Sigmoid colon (tissue), 7 donors: ENCODE data around the gene DSCAML1. TPM values are rescaled to one million over a fixed set of nuclear protein-coding genes. Genes with fewer than 3 reads are reported as not detected.

Experiments
- DNase-seq: peaks from one replicate; pipeline ENCODE4 v3.0.0-alpha.2; 2019
- H3K27ac ChIP-seq, 4 donors: fragments of 200-600 bp; sonication (generic); one replicate each; pipeline ENCODE4 v1.5.1; 2016 to 2019; ENCODE audit warnings: mild to moderate bottlenecking in 1 of 4
- H3K27me3 ChIP-seq, 3 donors: fragments of 200-600 bp; sonication (generic); one replicate each; pipeline ENCODE4 v1.5.1; 2019; ENCODE audit warnings: mild to moderate bottlenecking in 1 of 3
- H3K36me3 ChIP-seq, 4 donors: fragments of 200-600 bp; sonication (generic); one replicate each; pipeline ENCODE4 v1.5.1; 2016 to 2019
- H3K4me1 ChIP-seq, 4 donors: fragments of 200-600 bp; sonication (generic); one replicate each; pipeline ENCODE4 v1.5.1; 2017 to 2019
- H3K4me3 ChIP-seq, 4 donors: fragments of 200-600 bp; sonication (generic); one replicate each; pipeline ENCODE4 v1.5.1; 2017 to 2019; ENCODE audit warnings: mild to moderate bottlenecking in 2 of 4, moderate library complexity in 1 of 4
- H3K9me3 ChIP-seq, 4 donors: fragments of 200-600 bp in 3 of 4; sonication (generic) in 3 of 4; one replicate each; pipeline versions ENCODE4 v1.5.1 to v1.6.1; 2013 to 2019
- CTCF ChIP-seq, 4 experiments: fragments of 450-650 bp in 3 of 4; fragments of 200-600 bp in 1 of 4; IDR thresholded peaks; one replicate each; pipeline ENCODE4 v1.5.1; 2016 to 2019; ENCODE audit warnings: antibody characterized with exemption in 4 of 4, mild to moderate bottlenecking in 3 of 4, moderate library complexity in 2 of 4
- EP300 ChIP-seq, 4 donors: sonication (generic); formaldehyde crosslinking; IDR thresholded peaks; one replicate each; pipeline ENCODE4 v1.6.1; 2017; ENCODE audit warnings: antibody characterized with exemption in 4 of 4
- POLR2A ChIP-seq, 2 donors: fragments of 450-650 bp; IDR thresholded peaks; one replicate each; pipeline ENCODE4 v1.6.1; 2016; ENCODE audit warnings: antibody characterized with exemption in 2 of 2, mild to moderate bottlenecking in 2 of 2, moderate library complexity in 2 of 2
- POLR2AphosphoS5 ChIP-seq, 4 donors: sonication (generic); formaldehyde crosslinking; IDR thresholded peaks; one replicate each; pipeline ENCODE4 v1.6.1; 2017; ENCODE audit warnings: antibody characterized with exemption in 4 of 4
- WGBS, 2 donors: extraction: QIAGEN DNeasy Blood & Tissue Kit; methylation state at CpG; one replicate each; pipeline ENCODE4 v1.1.7; 2013; 5-methylcytosine and 5-hydroxymethylcytosine counted together
- intact Hi-C: fragments of 100-400 bp; cut with DNase I; formaldehyde crosslinking; loops from one replicate; pipeline ENCODE4 v1.15.1; 2023
- polyA plus RNA-seq, 3 donors: library from polyadenylated mRNA; stranded (reverse); fragments of 200-250 nt; gene quantifications; one replicate each; pipeline ENCODE4 v1.2.3, GENCODE V29; 2013
- total RNA-seq, 4 donors: library from RNA; depleted of rRNA; stranded (reverse); fragments of >200 nt; gene quantifications; one replicate each; pipeline ENCODE4 v1.1.0, GENCODE V29; 2016
- donor health status: healthy with polysubstance abuse.
- donor health status: Bipolar disorder and iron deficiency.
- donor health status: healthy.

The DSCAML1 gene
- total and polyA plus RNA-seq, 7 donors = under 0.01 to 7.5 (median 1.2) TPM

DNA sequence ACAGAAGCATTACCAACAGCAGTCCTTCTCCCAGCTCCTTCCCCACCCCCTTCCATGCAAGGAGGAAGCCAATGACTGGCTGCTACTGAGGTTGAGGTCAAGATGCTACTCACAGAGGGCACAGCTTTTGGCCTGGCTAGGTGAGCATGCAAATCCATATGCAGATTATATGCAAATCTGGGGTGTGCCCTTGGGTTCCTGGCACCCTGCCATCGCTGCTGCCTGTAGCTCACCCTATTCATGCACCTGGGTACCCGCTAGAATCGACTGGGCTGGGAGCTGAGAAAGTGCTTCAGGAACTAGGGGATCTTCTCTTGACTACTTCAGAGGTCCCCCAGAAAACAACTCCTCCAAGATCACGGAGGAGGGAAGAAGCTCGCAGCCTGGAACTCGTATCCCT is 4.0 kb downstream of the DSCAML1 start:
- no peak for TF ChIP-seq POLR2A (IDR thresholded peaks at IDR 0.05)
- no peak for TF ChIP-seq CTCF (IDR thresholded peaks at IDR 0.05)
- no peak for TF ChIP-seq EP300 (IDR thresholded peaks at IDR 0.05)
- TF ChIP-seq POLR2AphosphoS5 (IDR thresholded peaks at IDR 0.05) = no peak
- WGBS, 2 donors = 89 to 92% methylated on average over 6 of the region's 6 CpGs
- no peak for DNase-seq
- no peak overlapping the region for H3K4me3 ChIP-seq
- no peak overlapping the region for H3K27ac ChIP-seq
- H3K4me1 ChIP-seq = peaks cover 0 to 22% (median 21%) of the 10 kb centered on the region in 4 donors
- H3K9me3 ChIP-seq = no peaks in the 10 kb centered on the region
- no peaks in the 10 kb centered on the region for H3K36me3 ChIP-seq
- intact Hi-C loops = no loop called here
- peaks cover 24 to 56% (median 33%) of the 10 kb centered on the region in 3 donors for H3K27me3 ChIP-seq

DNA sequence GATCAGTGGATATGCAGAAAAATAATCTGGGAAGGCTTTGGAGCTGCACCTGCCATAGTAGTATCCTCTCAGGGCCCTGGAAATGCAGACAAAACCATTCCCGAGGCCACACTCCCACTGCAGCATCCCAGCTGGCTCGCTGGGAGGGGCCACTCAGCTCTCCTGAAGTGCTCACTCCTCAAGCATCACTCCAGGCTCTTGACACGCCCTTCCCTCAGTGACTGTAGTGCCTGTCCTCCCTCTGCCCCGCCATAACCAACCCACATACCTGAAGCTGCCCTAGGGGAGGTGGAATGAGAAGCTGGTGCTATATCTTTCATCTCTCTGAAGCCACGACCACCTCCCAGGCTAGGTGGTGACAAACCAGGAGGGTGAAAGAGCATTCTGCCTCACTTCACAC is 4.8 kb downstream of the DSCAML1 start:
- H3K27me3 ChIP-seq = peaks cover 23 to 49% (median 29%) of the 10 kb centered on the region in 3 donors
- WGBS, 2 donors = 82 to 85% methylated on average over 5 of the region's 5 CpGs

DNA sequence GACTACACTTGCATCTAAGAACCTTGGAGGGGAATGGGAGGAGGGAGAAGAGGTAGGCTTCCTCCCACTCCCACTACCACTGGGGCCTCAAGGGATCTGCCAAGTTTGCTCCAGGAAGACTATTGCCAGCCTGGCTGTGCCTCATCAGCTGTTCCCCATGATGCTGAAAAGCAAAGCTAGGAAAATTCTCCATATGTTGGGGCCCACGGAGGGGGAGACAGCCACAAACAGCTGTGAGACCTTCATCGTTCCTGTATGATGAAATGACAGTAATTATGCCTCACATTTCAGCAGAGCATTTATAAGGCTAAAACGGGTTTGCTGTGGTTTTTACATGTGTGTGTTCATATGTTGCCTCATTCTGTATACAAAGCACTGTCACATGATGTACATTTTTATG is 6.7 kb downstream of the DSCAML1 start:
- Histone ChIP-seq H3K27me3 (peaks cover 4 to 29% (median 10%) of the 10 kb centered on the region in 3 donors), H3K27ac (no peak overlapping the region), H3K4me1 (peaks cover 0 to under 1% (median 0%) of the 10 kb centered on the region in 4 donors), H3K36me3 (no peaks in the 10 kb centered on the region), H3K9me3 (no peaks in the 10 kb centered on the region), H3K4me3 (no peak overlapping the region)
- TF ChIP-seq EP300 (IDR thresholded peaks at IDR 0.05) = no peak
- no peak for TF ChIP-seq CTCF (IDR thresholded peaks at IDR 0.05)
- no peak for TF ChIP-seq POLR2A (IDR thresholded peaks at IDR 0.05)
- TF ChIP-seq POLR2AphosphoS5 (IDR thresholded peaks at IDR 0.05) = no peak
- intact Hi-C loops = no loop called here
- 58 to 82% methylated on average over 3 of the region's 3 CpGs for WGBS, 2 donors
- DNase-seq = no peak

More for the DNA sequence above, 4.8 kb downstream of the DSCAML1 start:
- Histone ChIP-seq H3K27ac (no peak overlapping the region), H3K4me3 (no peak overlapping the region), H3K9me3 (no peaks in the 10 kb centered on the region), H3K4me1 (peaks cover 0 to 20% (median 18%) of the 10 kb centered on the region in 4 donors), H3K36me3 (no peaks in the 10 kb centered on the region)
- TF ChIP-seq POLR2A (IDR thresholded peaks at IDR 0.05) = no peak
- no peak for TF ChIP-seq CTCF (IDR thresholded peaks at IDR 0.05)
- no peak for TF ChIP-seq POLR2AphosphoS5 (IDR thresholded peaks at IDR 0.05)
- no peak for TF ChIP-seq EP300 (IDR thresholded peaks at IDR 0.05)
- no peak for DNase-seq
- intact Hi-C loops = no loop called here

DNA sequence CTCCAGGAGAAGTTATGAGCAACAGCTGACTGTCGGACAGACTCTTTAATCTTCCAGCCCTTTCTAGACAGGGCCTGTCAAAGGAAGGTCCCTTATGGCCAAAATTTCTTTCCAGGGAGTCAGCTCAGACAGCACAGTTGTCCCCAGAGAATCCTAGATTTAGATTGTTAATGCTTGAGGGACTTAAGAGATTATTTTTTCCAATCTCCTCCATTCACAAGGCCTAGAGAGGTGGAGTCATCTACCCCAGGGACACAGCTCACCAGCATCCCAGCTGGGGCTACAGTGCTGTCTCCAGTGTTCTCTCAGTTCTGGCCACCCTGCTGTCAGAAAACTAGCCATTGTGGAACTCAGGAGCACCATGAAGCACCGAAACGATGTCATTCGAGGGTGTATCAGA is 7.8 kb downstream of the DSCAML1 start:
- no peak overlapping the region for H3K4me3 ChIP-seq
- 86 to 89% methylated on average over 4 of the region's 4 CpGs for WGBS, 2 donors
- H3K27ac ChIP-seq = no peak overlapping the region
- H3K9me3 ChIP-seq = no peaks in the 10 kb centered on the region
- TF ChIP-seq POLR2AphosphoS5 (IDR thresholded peaks at IDR 0.05) = no peak
- no peak for DNase-seq
- H3K36me3 ChIP-seq = no peaks in the 10 kb centered on the region
- intact Hi-C loops = no loop called here
- no peaks in the 10 kb centered on the region for H3K4me1 ChIP-seq
- H3K27me3 ChIP-seq = peaks cover 0 to 19% (median 0%) of the 10 kb centered on the region in 3 donors

DNA sequence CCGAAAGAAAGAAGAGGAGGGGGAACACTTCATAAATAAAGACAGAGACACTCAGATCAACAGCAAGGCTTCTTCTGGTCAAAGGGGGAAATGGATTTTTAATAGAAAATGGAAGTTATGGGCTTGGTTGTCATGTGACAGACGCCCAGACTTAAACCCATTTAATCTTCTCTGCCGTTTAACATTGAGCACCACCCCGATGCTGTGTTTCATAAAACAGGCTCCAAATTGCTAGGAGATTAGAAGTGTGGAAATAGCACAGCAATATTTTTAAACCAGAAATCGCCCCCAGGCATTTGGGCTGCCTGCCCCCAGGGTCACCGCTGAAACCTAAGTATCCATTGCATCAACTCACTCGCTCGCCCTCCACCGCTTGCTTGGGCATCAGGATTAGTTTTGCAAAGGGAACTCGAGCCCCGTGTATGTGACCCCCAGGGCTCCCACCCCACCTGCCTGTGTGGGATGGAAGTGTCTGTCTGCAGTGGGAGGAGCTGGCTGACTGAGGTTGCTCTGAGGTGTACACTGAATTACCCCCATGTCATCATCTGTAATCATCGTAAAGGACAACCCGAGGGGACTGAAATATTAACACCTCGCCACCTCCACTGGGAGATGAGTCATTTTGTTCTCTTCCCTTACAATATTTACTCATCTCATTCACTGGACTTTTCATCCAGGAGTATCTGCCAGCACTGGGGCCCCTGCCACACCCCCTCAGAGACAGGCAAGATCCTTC is 10.7 kb downstream of the DSCAML1 start:
- H3K4me3 ChIP-seq = no peak overlapping the region
- intact Hi-C loops = no loop called here

More for the DNA sequence above, 10.7 kb downstream of the DSCAML1 start:
- TF ChIP-seq EP300 (IDR thresholded peaks at IDR 0.05) (no peak), CTCF (IDR thresholded peaks at IDR 0.05) (no peak), POLR2A (IDR thresholded peaks at IDR 0.05) (no peak), POLR2AphosphoS5 (IDR thresholded peaks at IDR 0.05) (no peak)
- H3K9me3 ChIP-seq = no peaks in the 10 kb centered on the region
- WGBS, 2 donors = 58 to 64% methylated on average over 14 of the region's 14 CpGs
- H3K4me1 ChIP-seq = no peaks in the 10 kb centered on the region
- H3K36me3 ChIP-seq = no peaks in the 10 kb centered on the region
- no peak overlapping the region for H3K27ac ChIP-seq
- H3K27me3 ChIP-seq = no peaks in the 10 kb centered on the region
- no peak for DNase-seq
